ENCODE results near the gene MRPL41. TPM values are rescaled to one million over a fixed set of nuclear protein-coding genes. Genes with fewer than 3 reads are reported as not detected.
"Not testable (repeated sequence)": the region's sequence is repeated elsewhere in the genome, so short reads cannot be mapped to it uniquely, and the experiment has no call there.

MRPL41 gene
- total RNA-seq, 1 donor = 15.6 TPM

DNA sequence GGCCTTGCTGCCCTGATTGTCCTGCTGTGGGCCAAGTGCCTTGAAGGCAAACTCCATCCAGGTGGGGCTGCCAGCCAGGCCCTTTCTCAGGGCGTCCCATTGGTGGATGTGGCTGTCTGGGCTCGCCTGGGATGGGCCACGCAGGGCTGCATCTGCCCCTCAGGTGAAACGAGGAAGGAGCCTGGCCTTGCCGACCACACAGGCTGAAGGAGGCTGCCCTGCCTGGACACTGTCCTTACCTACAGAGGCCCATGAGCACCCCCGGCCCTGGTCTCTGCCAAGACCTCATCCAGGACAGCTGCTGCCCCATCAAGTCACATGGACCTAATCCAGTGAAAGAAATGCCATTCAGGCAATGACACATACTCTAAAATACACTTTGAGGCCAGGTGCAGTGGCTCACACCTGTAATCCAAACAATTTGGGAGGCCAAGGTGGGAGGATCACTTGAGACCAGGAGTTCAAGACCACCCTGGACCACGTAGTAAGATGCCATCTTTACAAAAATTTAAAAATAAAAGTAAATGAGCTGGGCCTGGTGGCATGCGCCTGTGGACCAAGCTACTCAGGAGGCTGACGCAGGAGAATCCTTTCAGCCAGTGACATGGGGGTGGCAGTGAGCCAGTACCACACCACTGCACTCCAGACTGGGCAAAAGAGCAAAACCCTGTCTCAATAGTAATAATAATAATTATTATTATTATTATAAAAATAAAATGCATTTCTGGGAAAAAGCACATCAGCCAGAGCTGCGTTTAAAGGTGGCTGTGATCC, 35.3 kb upstream of the MRPL41 start:
- no peaks in the 10 kb centered on the region for H3K27me3 ChIP-seq (ENCODE audit: insufficient read depth, low read length)
- H3K9me3 ChIP-seq (ENCODE audit: low read depth, low read length) = no peaks in the 10 kb centered on the region
- H3K4me3 ChIP-seq (ENCODE audit: low read length) = no peak overlapping the region
- H3K4me1 ChIP-seq (ENCODE audit: insufficient read depth, low read length) = no peaks in the 10 kb centered on the region

DNA sequence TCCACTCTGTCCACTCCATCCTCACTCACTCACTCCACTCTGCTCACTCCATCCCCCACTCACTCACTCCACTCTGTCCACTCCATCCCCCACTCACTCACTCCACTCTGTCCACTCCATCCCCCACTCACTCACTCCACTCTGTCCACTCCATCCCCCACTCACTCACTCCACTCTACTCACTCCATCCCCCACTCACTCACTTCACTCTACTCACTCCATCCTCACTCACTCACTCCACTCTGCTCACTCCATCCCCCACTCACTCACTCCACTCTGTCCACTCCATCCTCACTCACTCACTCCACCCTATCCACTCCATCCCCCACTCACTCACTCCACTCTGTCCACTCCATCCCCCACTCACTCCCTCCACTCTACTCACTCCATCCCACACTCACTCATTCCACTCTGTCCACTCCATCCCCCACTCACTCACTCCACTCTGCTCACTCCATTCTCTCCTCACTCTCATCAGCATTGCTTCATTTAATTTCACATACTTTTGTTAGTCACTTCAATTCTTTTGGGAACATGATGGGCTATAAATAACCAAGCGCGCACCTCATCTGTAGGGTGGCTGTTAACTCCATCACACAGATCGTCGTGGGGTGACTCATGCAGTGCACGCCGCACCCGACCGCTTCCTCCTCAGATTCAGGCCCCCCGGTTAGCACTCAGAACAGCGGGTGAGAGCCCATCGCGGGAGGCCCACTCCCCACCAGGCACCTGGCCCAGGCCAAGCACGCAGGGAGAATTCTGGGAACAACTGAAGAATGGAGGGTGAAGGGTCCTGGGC, 32.8 kb upstream of the MRPL41 start:
- H3K4me3 ChIP-seq (ENCODE audit: low read length) = not testable (repeated sequence)

GRCh38 chr9:137519553-137519952, 32.1 kb upstream of the MRPL41 start:
- Histone ChIP-seq H3K4me3 (ENCODE audit: low read length) (no peak overlapping the region), H3K4me1 (ENCODE audit: insufficient read depth, low read length) (no peaks in the 10 kb centered on the region), H3K9me3 (ENCODE audit: low read depth, low read length) (no peaks in the 10 kb centered on the region), H3K27me3 (ENCODE audit: insufficient read depth, low read length) (no peaks in the 10 kb centered on the region)

More for the DNA sequence above, 32.8 kb upstream of the MRPL41 start:
- not testable (repeated sequence) for H3K9me3 ChIP-seq (ENCODE audit: low read depth, low read length); H3K27me3 ChIP-seq (ENCODE audit: insufficient read depth, low read length); H3K4me1 ChIP-seq (ENCODE audit: insufficient read depth, low read length)

DNA sequence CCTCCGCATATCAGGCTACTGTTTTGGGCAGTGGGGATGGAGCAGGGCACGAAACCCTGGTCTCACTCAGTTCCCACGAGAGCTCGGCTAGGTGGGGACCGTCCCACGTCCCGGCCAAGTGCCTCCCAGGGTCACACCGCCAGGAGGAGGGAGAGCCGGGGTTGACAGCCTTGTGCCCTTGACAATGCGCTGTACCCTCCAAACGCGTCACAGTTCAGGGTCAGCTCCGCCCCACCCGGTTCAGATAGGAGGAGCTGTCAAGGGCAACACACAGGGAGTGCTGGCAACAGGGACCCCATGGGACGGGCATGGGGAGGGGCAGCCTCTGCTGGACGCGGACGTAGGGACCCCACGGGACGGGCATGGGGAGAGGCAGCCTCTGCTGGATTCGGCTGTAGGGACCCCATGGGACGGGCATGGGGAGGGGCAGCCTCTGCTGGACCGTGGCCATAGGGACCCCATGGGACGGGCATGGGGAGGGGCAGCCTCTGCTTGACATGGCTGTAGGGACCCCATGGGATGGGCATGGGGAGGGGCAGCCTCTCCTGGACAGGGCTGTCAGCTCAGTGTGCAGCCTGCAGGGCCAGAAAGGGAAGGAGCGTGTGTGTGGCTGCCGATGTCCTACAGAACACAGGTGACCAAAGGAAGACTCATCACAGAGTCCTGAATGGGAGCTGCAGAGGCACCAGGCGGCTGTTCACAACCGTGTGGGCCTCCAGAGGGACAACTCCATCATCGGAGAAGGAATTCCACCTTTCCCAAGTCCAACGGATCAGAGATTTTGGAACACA, 30.9 kb upstream of the MRPL41 start:
- no peaks in the 10 kb centered on the region for H3K4me1 ChIP-seq (ENCODE audit: insufficient read depth, low read length)
- no peaks in the 10 kb centered on the region for H3K27me3 ChIP-seq (ENCODE audit: insufficient read depth, low read length)
- H3K4me3 ChIP-seq (ENCODE audit: low read length) = no peak overlapping the region
- H3K9me3 ChIP-seq (ENCODE audit: low read depth, low read length) = no peaks in the 10 kb centered on the region

DNA sequence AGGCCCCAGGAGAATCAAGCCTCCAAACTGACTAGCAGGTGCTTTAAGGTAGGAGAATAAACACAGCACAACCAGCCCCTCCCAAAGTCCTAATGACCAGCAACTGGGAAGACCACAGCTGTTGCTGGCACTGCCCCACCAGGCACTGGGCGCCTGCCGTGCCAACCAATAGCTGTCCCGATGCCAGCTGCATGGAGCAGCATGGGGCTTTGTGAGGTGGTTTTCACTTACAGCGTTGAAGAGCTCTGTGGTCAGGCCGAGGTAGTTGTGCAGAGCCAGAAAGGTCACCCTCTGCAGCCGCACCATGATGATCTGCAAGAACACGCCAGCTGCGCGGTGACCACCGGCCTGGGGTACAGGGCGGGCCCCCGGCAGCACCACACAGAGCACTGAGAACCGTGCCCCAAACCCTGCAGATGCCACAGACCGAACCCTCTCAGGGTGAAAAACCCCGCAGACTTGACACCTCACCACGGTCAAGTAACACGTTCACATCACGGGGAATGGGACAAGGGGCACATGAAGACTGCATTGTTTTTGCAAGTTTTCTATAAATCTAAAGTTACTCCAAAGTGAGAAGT, 30.2 kb upstream of the MRPL41 start:
- H3K4me1 ChIP-seq (ENCODE audit: insufficient read depth, low read length) = no peaks in the 10 kb centered on the region
- H3K27me3 ChIP-seq (ENCODE audit: insufficient read depth, low read length) = no peaks in the 10 kb centered on the region
- H3K4me3 ChIP-seq (ENCODE audit: low read length) = no peak overlapping the region
- H3K9me3 ChIP-seq (ENCODE audit: low read depth, low read length) = no peaks in the 10 kb centered on the region

DNA sequence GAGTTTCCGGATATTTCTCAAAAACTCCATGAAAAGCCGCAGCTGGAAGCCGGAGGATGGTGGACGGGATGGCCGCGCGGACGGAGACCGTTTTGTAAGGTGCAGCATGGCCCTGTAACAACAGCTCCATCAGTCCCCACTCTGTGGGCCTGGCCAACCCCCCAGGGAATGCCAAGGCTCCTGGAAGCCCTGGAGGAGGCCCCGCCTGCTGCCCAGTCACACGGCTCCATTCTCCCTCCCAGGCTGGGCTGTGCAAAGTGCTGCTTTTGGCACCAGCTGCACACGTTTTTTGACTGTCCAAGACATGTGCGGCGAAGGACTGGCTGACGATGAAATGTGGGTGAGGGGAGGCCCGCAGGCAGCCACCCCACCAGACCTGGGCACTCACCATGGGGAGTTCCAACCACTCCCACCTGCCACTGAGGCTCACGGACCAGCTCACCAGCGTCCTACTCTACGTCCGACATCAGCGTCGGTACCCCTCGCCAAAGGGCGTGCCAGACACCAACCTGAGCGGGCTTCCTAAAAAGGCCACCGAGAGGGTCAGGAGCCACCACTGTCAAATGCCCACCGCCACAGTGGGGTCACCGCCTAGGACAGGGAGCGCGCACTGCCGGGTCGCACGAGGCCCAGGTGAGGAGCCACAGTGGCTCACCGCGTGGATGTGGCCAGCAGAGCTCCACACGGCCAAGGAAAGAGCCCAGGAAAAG, 28.8 kb upstream of the MRPL41 start:
- Histone ChIP-seq H3K4me1 (ENCODE audit: insufficient read depth, low read length) (no peaks in the 10 kb centered on the region), H3K9me3 (ENCODE audit: low read depth, low read length) (no peaks in the 10 kb centered on the region), H3K27me3 (ENCODE audit: insufficient read depth, low read length) (no peaks in the 10 kb centered on the region), H3K4me3 (ENCODE audit: low read length) (no peak overlapping the region)

GRCh38 chr9:137524161-137524980, 27.3 kb upstream of the MRPL41 start:
- no peaks in the 10 kb centered on the region for H3K27me3 ChIP-seq (ENCODE audit: insufficient read depth, low read length)
- no peaks in the 10 kb centered on the region for H3K9me3 ChIP-seq (ENCODE audit: low read depth, low read length)
- H3K4me1 ChIP-seq (ENCODE audit: insufficient read depth, low read length) = no peaks in the 10 kb centered on the region
- H3K4me3 ChIP-seq (ENCODE audit: low read length) = no peak overlapping the region

- H3K27me3 ChIP-seq (ENCODE audit: insufficient read depth, low read length) = no peaks in the 10 kb centered on the region
- no peaks in the 10 kb centered on the region for H3K4me1 ChIP-seq (ENCODE audit: insufficient read depth, low read length)
- no peak overlapping the region for H3K4me3 ChIP-seq (ENCODE audit: low read length)
- H3K9me3 ChIP-seq (ENCODE audit: low read depth, low read length) = no peaks in the 10 kb centered on the region
Observed at GRCh38 chr9:137524981-137525317, 26.7 kb upstream of the MRPL41 start.

- no peaks in the 10 kb centered on the region for H3K9me3 ChIP-seq (ENCODE audit: low read depth, low read length)
- H3K27me3 ChIP-seq (ENCODE audit: insufficient read depth, low read length) = no peaks in the 10 kb centered on the region
- H3K4me1 ChIP-seq (ENCODE audit: insufficient read depth, low read length) = peaks cover 5% of the 10 kb centered on the region
- no peak overlapping the region for H3K4me3 ChIP-seq (ENCODE audit: low read length)
Observed at GRCh38 chr9:137530331-137530730, 21.3 kb upstream of the MRPL41 start.

GRCh38 chr9:137531099-137531765, 20.4 kb upstream of the MRPL41 start:
- Histone ChIP-seq H3K27me3 (ENCODE audit: insufficient read depth, low read length) (no peaks in the 10 kb centered on the region), H3K4me3 (ENCODE audit: low read length) (no peak overlapping the region), H3K4me1 (ENCODE audit: insufficient read depth, low read length) (peaks cover 5% of the 10 kb centered on the region), H3K9me3 (ENCODE audit: low read depth, low read length) (no peaks in the 10 kb centered on the region)

DNA sequence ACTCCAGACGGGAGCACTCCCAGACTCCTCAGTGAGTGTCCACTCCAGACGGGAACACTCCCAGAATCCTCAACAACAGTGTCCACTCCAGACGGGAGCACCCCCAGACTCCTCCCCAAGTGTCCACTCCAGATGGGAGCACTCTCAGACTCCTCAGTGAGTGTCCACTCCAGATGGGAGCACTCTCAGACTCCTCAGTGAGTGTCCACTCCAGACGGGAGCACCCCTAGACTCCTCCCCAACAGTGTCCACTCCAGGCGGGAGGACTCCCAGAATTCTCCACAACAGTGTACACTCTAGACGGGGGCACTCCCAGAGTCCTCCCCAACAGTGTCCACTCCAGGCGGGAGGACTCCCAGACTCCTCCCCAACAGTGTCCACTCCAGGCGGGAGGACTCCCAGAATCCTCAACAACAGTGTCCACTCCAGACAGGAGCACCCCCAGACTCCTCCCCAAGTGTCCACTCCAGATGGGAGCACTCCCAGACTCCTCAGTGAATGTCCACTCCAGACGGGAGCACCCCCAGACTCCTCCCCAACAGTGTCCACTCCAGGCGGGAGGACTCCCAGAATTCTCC, 18.7 kb upstream of the MRPL41 start:
- not testable (repeated sequence) for H3K27me3 ChIP-seq (ENCODE audit: insufficient read depth, low read length); H3K9me3 ChIP-seq (ENCODE audit: low read depth, low read length); H3K4me3 ChIP-seq (ENCODE audit: low read length)
- peaks cover 15% of the 10 kb centered on the region for H3K4me1 ChIP-seq (ENCODE audit: insufficient read depth, low read length)

- no peaks in the 10 kb centered on the region for H3K9me3 ChIP-seq (ENCODE audit: low read depth, low read length)
- H3K4me1 ChIP-seq (ENCODE audit: insufficient read depth, low read length) = peaks cover 15% of the 10 kb centered on the region
- no peaks in the 10 kb centered on the region for H3K27me3 ChIP-seq (ENCODE audit: insufficient read depth, low read length)
- H3K4me3 ChIP-seq (ENCODE audit: low read length) = no peak overlapping the region
Observed at GRCh38 chr9:137534256-137535119, 17.2 kb upstream of the MRPL41 start.

- H3K4me1 ChIP-seq (ENCODE audit: insufficient read depth, low read length) = peaks cover 15% of the 10 kb centered on the region
- H3K4me3 ChIP-seq (ENCODE audit: low read length) = no peak overlapping the region
- H3K27me3 ChIP-seq (ENCODE audit: insufficient read depth, low read length) = no peaks in the 10 kb centered on the region
- H3K9me3 ChIP-seq (ENCODE audit: low read depth, low read length) = no peaks in the 10 kb centered on the region
Observed at GRCh38 chr9:137535120-137535428, 16.6 kb upstream of the MRPL41 start.

All from mononuclear cell (primary cell).